Measurements from ENCODE around the gene SMARCC1.

Gene SMARCC1

DNA sequence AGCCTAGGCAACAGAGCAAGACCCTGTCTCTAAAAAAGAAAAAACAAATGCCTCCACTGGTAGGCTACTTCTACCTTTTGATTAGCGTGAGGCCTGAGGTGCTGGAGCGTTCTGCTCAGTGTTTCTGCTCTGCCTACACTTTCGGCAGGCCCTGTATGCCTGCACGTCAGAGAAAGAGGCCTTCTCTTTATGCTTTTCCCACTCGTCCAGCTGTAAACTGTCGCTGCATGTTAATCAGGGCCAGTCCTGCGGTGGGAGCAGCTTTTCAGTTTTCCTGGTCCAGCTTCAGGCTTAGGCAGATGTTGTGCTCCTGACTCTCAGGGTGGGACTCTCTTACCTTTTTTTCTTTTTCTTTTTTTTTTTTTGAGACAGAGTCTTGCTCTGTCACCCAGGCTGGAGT, 228.3 kb downstream of the SMARCC1 start:
- no peak for DNase-seq (ENCODE audit: low read depth in 2 of 2)

DNA sequence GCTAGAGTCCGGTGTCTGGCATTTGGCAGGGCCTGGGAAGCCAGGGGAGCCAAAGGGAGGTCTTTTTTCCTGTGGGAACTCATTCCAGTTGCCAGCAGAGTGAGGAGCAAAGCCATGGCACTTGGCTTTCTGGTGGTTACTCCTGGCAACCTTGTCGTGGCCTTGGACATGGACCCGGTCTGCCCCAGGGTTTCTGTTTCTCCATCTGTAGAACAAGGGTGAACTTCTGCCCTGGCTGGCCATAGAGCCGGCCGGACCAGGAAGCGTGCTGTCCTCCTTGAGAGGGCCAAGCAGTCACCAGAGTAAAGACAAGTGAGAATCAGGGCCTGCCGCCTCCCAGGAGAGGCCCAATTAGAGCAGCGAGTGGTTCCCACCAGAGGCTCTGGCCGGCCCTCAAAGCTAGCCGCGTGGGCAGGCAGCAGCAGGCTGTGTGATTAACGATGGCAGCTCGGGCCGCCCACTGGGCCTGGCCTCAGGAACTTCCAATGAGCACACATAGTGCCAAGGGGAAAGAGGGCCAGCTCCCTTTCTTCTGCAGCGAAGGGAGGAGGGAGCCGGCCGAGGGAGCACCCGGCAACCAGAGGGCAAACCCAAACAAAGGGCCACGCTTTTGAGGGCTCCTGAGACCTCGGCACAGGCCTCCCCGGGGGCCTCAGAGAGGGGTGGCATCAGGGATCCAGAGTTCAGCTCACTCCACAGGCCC, 239.1 kb downstream of the SMARCC1 start:
- DNase-seq (ENCODE audit: low read depth in 2 of 2): no peak

DNA sequence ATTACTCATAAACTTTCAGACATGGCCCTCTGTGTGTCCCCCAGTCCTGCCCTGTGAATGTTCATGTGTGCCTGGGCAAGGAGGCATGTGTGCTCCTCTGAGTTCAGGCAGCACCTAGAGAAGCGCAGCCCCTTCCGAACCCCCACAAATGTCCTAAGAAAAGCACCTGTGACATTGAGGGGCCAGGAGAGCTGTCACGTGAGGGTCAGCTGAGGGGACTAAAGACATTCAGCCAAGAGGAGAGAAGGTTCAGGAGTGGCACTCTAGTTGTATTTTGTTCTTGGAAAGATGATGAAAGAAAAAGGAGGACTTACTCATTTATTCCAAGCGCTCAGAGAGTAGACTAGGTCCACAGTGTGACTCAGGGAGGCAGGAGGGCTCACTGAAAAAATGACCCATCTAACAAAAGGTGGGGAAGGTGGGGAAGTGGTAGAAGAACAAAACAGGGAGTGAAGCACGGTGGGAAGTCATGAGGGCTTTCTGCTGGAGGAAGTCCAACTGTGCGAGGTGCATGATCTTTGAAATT, 240.0 kb downstream of the SMARCC1 start:
- no peak for DNase-seq (ENCODE audit: low read depth in 2 of 2)

DNA sequence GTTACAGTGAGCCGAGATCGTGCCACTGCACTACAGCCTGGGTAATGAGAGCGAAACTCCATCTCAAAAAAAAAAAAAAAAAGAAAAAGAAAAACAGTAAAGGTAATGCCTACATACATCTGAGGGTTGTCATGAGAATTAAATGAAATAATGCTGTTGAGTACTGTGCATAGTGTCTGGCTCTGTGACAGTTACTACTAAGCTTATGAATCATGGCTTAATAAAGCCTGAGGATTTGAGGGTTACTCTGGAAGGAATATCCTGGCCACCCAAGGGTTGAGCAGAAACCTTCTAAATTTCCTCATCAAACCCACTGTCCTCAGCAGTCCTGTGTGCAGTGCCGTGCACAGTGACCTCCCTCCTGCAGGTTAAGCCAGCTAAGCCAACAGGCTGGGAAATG, 241.4 kb downstream of the SMARCC1 start:
- no peak for DNase-seq (ENCODE audit: low read depth in 2 of 2)

DNA sequence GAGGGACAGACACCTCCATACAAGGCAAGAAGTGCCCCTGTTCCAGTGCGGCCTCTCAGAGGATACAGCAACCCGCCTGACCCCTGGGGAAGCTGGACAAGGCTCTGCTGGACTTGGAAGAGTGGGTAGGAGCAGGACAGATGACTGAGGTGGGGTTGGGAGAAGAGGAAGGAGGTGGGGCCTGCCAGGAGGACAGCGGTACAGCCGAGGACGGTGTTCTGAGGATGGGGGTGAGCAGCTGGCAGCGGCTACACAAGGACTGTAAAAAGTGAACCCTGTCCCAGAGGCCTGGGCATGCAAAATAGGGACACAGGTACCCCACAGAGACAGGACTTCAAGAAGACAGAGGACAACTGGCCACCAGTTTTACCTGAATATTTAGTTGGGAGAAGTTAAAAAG, 244.7 kb downstream of the SMARCC1 start:
- no peak for DNase-seq (ENCODE audit: low read depth in 2 of 2)

DNA sequence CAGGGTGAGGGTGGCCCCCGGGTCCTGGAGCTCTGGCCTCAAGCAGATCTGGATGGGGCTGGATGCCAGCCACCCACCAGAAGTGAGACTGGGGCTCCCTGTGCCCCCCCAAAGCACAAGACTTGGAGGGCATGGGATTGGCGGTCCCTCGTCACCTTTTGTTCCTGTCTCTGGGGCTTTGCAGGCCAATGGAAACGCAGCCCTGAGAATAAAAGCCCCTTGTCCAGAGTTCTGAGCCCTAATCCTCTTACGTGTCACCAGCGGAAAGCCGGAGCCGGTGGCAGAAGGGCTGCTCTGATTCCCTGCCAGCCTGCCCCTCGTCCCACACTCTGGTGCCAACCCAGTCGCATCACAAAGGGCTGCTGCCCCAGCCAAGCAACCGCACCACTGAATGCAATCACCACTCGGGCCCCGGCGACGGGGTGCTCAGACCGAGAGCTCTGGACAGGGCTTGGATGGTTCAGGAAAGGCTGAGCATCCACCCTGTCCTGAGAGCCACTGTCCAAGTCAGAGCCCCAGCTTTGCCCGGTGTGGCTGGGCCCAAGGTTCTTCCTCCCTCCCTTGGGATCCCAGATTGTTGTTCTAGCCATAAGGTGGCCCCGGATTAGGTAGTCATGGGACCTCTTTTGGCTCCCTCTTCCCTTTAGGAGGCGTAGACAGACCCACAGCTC, 245.3 kb downstream of the SMARCC1 start:
- DNase-seq (ENCODE audit: low read depth in 2 of 2): no peak
